Natural killer cell treated with Interleukin-12 subunit alpha and Interleukin-12 subunit beta and Interleukin-15 and Interleukin-18, amount 100 ng/mL, for 72 hours (primary cell): ENCODE data around the gene HLA-DRB1. TPM values are rescaled to one million over a fixed set of nuclear protein-coding genes. Genes with fewer than 3 reads are reported as not detected.

ENCODE experiments used
- ATAC-seq, 2 donors: fragments of 150-1000 bp; cut with Tn5 transposase in 1 of 2; sonication (Bioruptor Pico), chemical (Tn5 transposase) in 1 of 2; 2 replicates each; pipeline ENCODE4 v1.10.0; 2021
- DNase-seq: peaks from one replicate; pipeline ENCODE4 v3.0.0; 2022; ENCODE audit warnings: low spot score
- H3K27ac Mint-ChIP-seq, 2 donors: 1 replicate in 1 of 2; 2 replicates in 1 of 2; pipeline ENCODE4 v1.8.0; 2022; ENCODE audit warnings: mixed read lengths in 2 of 2, mild to moderate bottlenecking in 1 of 2, moderate library complexity in 1 of 2
- H3K27me3 Mint-ChIP-seq, 2 donors: 1 replicate in 1 of 2; 2 replicates in 1 of 2; pipeline ENCODE4 v1.8.0; 2022; ENCODE audit warnings: mixed read lengths in 2 of 2
- H3K36me3 Mint-ChIP-seq: one replicate; pipeline ENCODE4 v1.8.0; 2022; ENCODE audit warnings: mixed read lengths
- H3K4me1 Mint-ChIP-seq, 2 donors: 1 replicate in 1 of 2; 2 replicates in 1 of 2; pipeline ENCODE4 v1.8.0; 2022; ENCODE audit warnings: low read depth in 2 of 2, mixed read lengths in 2 of 2, mild to moderate bottlenecking in 1 of 2
- H3K4me3 Mint-ChIP-seq: one replicate; pipeline ENCODE4 v1.8.0; 2022; ENCODE audit warnings: mixed read lengths
- H3K9me3 Mint-ChIP-seq: 2 replicates; pipeline ENCODE4 v1.8.0; 2022; ENCODE audit warnings: mixed read lengths
- total RNA-seq, 2 donors: library from RNA; stranded (reverse); gene quantifications; one replicate each; pipeline ENCODE4 v1.2.3, GENCODE V29; 2022

Gene HLA-DRB1
- total RNA-seq, 2 donors from 2014 or later, result 69.9 to 117 TPM

- Mint-ChIP-seq H3K27ac (peak overlapping the region; percentile 95), H3K9me3 (peaks cover 5% of the 10 kb centered on the region), H3K36me3 (peaks cover 11% of the 10 kb centered on the region), H3K27me3 (no peaks in the 10 kb centered on the region), H3K4me3 (peak overlapping the region; percentile 43), H3K4me1 (peaks cover 41 to 51% of the 10 kb centered on the region in 2 donors)
- DNase-seq, result no peak
- no peak for ATAC-seq
Observed at GRCh38 chr6:32621372-32621771, 31.7 kb upstream of the HLA-DRB1 start.

DNA sequence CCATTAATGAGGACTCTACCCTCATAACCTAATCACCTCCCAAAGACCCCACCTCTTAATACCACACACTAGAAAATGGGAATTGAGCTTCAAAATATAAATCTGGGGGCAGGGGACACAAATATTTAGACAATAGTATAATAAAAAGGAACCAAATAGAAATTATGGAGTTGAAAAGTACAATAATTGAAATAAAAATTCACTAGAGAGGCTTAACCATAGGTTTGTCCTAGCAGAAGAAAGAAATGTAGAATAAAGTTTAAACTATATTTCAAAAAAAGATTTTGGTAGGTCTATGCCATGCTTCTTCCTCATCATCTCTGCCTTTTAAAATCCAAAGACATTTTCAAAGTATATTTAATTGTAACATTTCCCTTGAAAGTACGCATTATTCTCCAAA is 28.1 kb upstream of the HLA-DRB1 start:
- no peak for ATAC-seq
- Mint-ChIP-seq H3K27ac (no peak overlapping the region), H3K4me1 (peaks cover 34 to 40% of the 10 kb centered on the region in 2 donors), H3K36me3 (peaks cover 7% of the 10 kb centered on the region), H3K4me3 (no peak overlapping the region), H3K9me3 (peaks cover 5% of the 10 kb centered on the region), H3K27me3 (no peaks in the 10 kb centered on the region)
- no peak for DNase-seq

GRCh38 chr6:32615885-32616532 is 26.4 kb upstream of the HLA-DRB1 start:
- Mint-ChIP-seq H3K27me3 (no peaks in the 10 kb centered on the region), H3K4me3 (no peak overlapping the region), H3K4me1 (peaks cover 19 to 29% of the 10 kb centered on the region in 2 donors), H3K9me3 (peaks cover 1% of the 10 kb centered on the region), H3K27ac (peak overlapping the region; percentile 44 to 71), H3K36me3 (peaks cover 10% of the 10 kb centered on the region)
- ATAC-seq, result peak in 1 of 2 donors; percentile 84
- DNase-seq, result no peak

- Mint-ChIP-seq H3K4me1 (peaks cover 17 to 29% of the 10 kb centered on the region in 2 donors), H3K36me3 (peaks cover 10% of the 10 kb centered on the region), H3K27ac (no peak overlapping the region), H3K27me3 (no peaks in the 10 kb centered on the region), H3K4me3 (no peak overlapping the region), H3K9me3 (no peaks in the 10 kb centered on the region)
- no peak for ATAC-seq
- no peak for DNase-seq
Observed at GRCh38 chr6:32614366-32615081, 24.9 kb upstream of the HLA-DRB1 start.

- no peak overlapping the region for H3K4me3 Mint-ChIP-seq
- H3K9me3 Mint-ChIP-seq, result no peaks in the 10 kb centered on the region
- peaks cover 10% of the 10 kb centered on the region for H3K36me3 Mint-ChIP-seq
- DNase-seq, result no peak
- no peaks in the 10 kb centered on the region for H3K27me3 Mint-ChIP-seq
- H3K4me1 Mint-ChIP-seq, result peaks cover 17 to 30% of the 10 kb centered on the region in 2 donors
- H3K27ac Mint-ChIP-seq, result no peak overlapping the region
- ATAC-seq, result no peak
Observed at GRCh38 chr6:32613475-32613874, 23.8 kb upstream of the HLA-DRB1 start.

GRCh38 chr6:32610682-32611296 is 21.1 kb upstream of the HLA-DRB1 start:
- Mint-ChIP-seq H3K36me3 (peaks cover 4% of the 10 kb centered on the region), H3K4me3 (peak overlapping the region; percentile 55), H3K9me3 (no peaks in the 10 kb centered on the region), H3K4me1 (peaks cover 11 to 28% of the 10 kb centered on the region in 2 donors), H3K27me3 (peaks cover 0 to 4% of the 10 kb centered on the region in 2 donors), H3K27ac (no peak overlapping the region)
- no peak for DNase-seq
- no peak for ATAC-seq

GRCh38 chr6:32609731-32610640 is 20.3 kb upstream of the HLA-DRB1 start:
- H3K27ac Mint-ChIP-seq, result no peak overlapping the region
- peaks cover 8 to 23% of the 10 kb centered on the region in 2 donors for H3K4me1 Mint-ChIP-seq
- DNase-seq (peak; percentile 60), ATAC-seq (peak; percentile 99 to 100)
- no peak overlapping the region for H3K4me3 Mint-ChIP-seq
- H3K9me3 Mint-ChIP-seq, result no peaks in the 10 kb centered on the region
- H3K36me3 Mint-ChIP-seq, result peaks cover 4% of the 10 kb centered on the region
- peaks cover 0 to 4% of the 10 kb centered on the region in 2 donors for H3K27me3 Mint-ChIP-seq

DNA sequence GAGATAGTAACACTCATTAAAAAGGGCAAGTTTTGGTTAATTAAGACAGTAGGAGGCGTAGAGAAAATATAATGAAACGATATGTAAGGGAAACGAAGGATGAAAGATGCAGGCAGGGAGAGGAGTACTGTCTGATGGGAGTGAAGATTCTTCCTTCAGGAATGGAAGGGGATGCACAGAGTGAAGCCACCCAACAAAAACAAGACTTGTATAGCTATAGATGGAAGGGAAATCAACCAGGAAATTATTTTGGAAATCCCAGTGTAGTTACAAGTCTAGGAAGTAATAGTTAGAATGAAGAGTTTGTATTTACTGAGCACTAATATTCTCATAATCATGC is 19.7 kb upstream of the HLA-DRB1 start:
- Mint-ChIP-seq H3K27me3 (peaks cover 0 to 4% of the 10 kb centered on the region in 2 donors), H3K27ac (no peak overlapping the region), H3K4me1 (peaks cover 12 to 27% of the 10 kb centered on the region in 2 donors), H3K9me3 (no peaks in the 10 kb centered on the region), H3K4me3 (no peak overlapping the region), H3K36me3 (peaks cover 4% of the 10 kb centered on the region)
- ATAC-seq, result no peak
- no peak for DNase-seq

DNA sequence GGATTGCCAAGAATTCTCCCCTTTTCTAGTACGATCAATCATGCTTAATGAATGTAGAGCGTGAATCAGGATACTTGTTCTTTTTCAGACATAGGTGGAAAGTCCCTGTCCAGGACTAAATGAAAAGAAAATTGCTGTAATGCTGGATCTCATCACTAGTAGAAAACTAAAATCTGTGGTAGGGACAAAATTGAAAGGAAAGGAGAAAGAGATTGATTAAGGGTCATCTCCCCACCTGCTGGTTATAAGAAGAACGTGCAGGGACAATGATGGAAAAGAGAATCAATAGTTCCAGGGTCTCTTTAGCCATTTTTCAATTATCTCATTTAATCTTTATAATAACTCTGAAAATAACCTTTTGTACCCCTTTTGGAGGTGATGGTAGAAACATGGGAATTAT is 18.7 kb upstream of the HLA-DRB1 start:
- DNase-seq, result no peak
- H3K4me3 Mint-ChIP-seq, result no peak overlapping the region
- ATAC-seq, result no peak
- peaks cover 18 to 34% of the 10 kb centered on the region in 2 donors for H3K4me1 Mint-ChIP-seq
- H3K27me3 Mint-ChIP-seq, result peaks cover 0 to 4% of the 10 kb centered on the region in 2 donors
- H3K36me3 Mint-ChIP-seq, result peaks cover 4% of the 10 kb centered on the region
- no peak overlapping the region for H3K27ac Mint-ChIP-seq
- H3K9me3 Mint-ChIP-seq, result no peaks in the 10 kb centered on the region

GRCh38 chr6:32607988-32608298 is 18.3 kb upstream of the HLA-DRB1 start:
- DNase-seq, result no peak
- peaks cover 0 to 4% of the 10 kb centered on the region in 2 donors for H3K27me3 Mint-ChIP-seq
- no peak overlapping the region for H3K4me3 Mint-ChIP-seq
- H3K27ac Mint-ChIP-seq, result no peak overlapping the region
- H3K4me1 Mint-ChIP-seq, result peaks cover 18 to 38% of the 10 kb centered on the region in 2 donors
- H3K36me3 Mint-ChIP-seq, result peaks cover 4% of the 10 kb centered on the region
- ATAC-seq, result no peak
- H3K9me3 Mint-ChIP-seq, result no peaks in the 10 kb centered on the region

GRCh38 chr6:32607263-32607987 is 17.8 kb upstream of the HLA-DRB1 start:
- H3K27ac Mint-ChIP-seq, result no peak overlapping the region

GRCh38 chr6:32604434-32604877 is 14.8 kb upstream of the HLA-DRB1 start:
- H3K4me1 Mint-ChIP-seq, result peaks cover 24 to 44% of the 10 kb centered on the region in 2 donors
- H3K36me3 Mint-ChIP-seq, result no peaks in the 10 kb centered on the region
- H3K4me3 Mint-ChIP-seq, result peak overlapping the region; percentile 80
- H3K9me3 Mint-ChIP-seq, result no peaks in the 10 kb centered on the region
- DNase-seq (no peak), ATAC-seq (peak; percentile 61 to 78)
- H3K27me3 Mint-ChIP-seq, result peaks cover 0 to 4% of the 10 kb centered on the region in 2 donors
- H3K27ac Mint-ChIP-seq, result peak overlapping the region; percentile 63 to 86

More at GRCh38 chr6:32607263-32607987, 17.8 kb upstream of the HLA-DRB1 start:
- no peaks in the 10 kb centered on the region for H3K9me3 Mint-ChIP-seq
- H3K36me3 Mint-ChIP-seq, result peaks cover 4% of the 10 kb centered on the region
- peaks cover 0 to 4% of the 10 kb centered on the region in 2 donors for H3K27me3 Mint-ChIP-seq
- peaks cover 22 to 43% of the 10 kb centered on the region in 2 donors for H3K4me1 Mint-ChIP-seq
- ATAC-seq, result no peak
- H3K4me3 Mint-ChIP-seq, result no peak overlapping the region
- DNase-seq, result no peak

DNA sequence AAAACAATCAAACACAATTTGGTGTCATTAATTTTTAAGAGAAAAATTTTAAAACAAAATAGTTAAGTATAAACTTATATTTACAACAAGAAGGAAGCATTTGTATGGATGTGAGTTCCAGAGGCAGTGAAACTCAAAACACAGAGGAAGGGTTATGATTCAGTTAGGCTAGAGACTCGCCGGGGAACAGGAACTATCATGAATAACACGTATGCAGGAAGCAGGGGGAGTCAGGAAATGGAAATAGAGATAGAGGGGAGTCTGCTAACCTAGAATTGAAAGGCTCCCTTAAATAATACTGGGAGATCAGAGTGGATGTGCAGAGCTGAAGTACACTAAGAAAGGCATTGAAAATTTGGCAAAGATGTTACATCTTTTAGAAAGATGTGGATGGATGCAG is 14.2 kb upstream of the HLA-DRB1 start:
- H3K4me1 Mint-ChIP-seq, result peaks cover 24 to 44% of the 10 kb centered on the region in 2 donors
- peak overlapping the region; percentile 80 for H3K4me3 Mint-ChIP-seq
- peak overlapping the region; percentile 63 to 86 for H3K27ac Mint-ChIP-seq
- no peaks in the 10 kb centered on the region for H3K9me3 Mint-ChIP-seq
- no peaks in the 10 kb centered on the region for H3K36me3 Mint-ChIP-seq
- DNase-seq, result no peak
- ATAC-seq, result peak in 1 of 2 donors; percentile 67
- H3K27me3 Mint-ChIP-seq, result peaks cover 0 to 4% of the 10 kb centered on the region in 2 donors
